Stimulated activated CD4-positive, alpha-beta T cell treated with anti-CD3 and anti-CD28 coated beads, Interleukin-12 subunit alpha, Interleukin-12 subunit beta, amount 100 ng/mL, for 4 hours (primary cell): ENCODE data around the gene SLC9A3.

ENCODE experiments used
- DNase-seq: peaks from one replicate; pipeline ENCODE4 v3.0.0-alpha.2; 2020

The SLC9A3 gene

DNA sequence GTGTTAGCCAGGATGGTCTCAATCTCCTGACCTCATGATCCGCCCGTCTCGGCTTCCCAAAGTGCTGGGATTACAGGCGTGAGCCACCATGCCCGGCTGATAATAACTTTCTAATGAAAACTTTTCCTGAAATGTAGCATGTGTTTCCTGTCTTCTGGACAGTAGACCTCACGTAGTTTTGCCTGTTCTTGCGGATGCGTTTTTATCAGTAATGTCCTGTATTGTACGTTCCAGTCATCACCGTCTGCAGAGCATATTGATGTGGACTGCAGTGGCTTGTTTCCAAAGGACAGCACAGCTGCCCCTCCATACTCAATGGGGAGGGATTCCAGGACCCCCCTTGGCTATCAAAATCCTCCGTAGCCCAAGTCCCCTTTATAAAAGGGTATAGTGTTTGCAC lies 68.4 kb downstream of the SLC9A3 start:
- no peak for DNase-seq

DNA sequence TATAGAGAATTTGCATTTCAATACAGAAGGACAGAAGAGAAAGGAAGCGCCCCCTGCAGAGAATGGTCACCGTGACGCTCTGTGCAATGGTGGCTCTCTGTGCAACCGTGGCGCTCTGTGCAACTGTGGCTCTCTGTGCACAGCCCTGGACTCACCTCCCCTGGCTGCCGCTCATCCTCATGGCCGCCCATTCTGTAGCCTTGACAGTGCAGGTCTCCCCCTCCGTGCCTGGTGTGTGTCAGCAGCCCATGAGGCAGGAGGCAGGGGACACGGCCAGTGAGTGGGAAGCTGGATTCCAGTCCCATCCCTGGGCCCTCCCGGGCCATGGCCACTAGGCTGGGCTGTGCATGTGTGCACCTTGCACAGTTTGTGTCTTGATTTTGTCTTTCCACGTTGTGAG lies 69.3 kb downstream of the SLC9A3 start:
- DNase-seq: no peak

DNA sequence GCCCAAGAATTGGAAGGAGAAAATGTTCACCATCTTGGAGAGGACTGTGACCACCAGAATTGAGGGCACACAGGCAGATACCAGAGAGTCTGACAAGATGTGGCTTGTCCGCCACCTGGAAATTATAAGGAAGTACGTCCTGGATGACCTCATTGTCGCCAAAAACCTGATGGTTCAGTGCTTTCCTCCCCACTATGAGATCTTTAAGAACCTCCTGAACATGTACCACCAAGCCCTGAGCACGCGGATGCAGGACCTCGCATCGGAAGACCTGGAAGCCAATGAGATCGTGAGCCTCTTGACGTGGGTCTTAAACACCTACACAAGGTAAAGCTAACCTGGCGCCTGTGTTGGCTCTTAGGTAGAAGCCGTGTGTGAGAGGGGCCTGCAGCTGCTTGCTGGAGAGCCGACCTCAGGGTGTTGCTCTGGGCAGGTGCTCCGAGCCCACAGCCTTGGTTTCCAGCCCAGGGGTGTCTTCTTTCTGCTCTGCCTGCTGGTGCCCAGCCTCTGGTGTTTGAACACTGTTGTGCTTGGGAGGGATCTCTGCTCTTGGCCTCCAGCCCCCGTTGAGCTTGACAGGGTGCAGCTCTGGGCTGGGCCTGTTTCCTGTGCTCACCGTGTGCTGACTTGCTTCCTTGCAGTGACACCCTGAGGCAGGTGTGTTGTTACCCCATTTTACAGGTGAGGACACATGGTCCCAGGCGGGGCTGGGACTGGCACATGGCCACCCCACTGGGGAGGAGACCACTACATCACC lies 70.3 kb downstream of the SLC9A3 start:
- no peak for DNase-seq

DNA sequence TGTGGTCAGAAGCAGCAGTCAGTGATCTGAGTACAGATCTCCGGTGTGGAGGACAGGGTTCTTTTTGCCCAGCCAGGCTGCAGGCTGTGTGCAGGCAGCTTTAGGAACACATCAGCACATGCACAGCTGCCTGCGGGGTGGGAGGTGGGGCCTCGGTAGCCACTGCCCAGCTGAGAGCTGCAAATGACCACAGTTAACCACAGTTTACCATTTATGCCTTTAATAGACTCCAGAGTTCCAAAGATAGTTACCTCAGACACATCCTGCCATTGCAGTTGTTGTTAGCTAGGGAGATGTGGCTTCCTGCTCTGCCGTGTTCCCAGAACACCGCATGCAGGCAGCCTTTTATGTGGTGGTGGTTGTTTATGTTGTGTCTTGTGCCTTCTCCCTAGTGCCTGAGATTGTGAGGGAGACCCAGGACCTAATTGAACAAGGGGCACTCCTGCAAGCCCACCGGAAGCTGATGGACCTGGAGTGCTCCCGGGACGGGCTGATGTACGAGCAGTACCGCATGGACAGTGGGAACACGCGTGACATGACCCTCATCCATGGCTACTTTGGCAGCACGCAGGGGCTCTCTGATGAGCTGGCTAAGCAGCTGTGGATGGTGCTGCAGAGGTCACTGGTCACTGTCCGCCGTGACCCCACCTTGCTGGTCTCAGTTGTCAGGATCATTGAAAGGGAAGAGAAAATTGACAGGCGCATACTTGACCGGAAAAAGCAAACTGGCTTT lies 71.1 kb downstream of the SLC9A3 start:
- no peak for DNase-seq

DNA sequence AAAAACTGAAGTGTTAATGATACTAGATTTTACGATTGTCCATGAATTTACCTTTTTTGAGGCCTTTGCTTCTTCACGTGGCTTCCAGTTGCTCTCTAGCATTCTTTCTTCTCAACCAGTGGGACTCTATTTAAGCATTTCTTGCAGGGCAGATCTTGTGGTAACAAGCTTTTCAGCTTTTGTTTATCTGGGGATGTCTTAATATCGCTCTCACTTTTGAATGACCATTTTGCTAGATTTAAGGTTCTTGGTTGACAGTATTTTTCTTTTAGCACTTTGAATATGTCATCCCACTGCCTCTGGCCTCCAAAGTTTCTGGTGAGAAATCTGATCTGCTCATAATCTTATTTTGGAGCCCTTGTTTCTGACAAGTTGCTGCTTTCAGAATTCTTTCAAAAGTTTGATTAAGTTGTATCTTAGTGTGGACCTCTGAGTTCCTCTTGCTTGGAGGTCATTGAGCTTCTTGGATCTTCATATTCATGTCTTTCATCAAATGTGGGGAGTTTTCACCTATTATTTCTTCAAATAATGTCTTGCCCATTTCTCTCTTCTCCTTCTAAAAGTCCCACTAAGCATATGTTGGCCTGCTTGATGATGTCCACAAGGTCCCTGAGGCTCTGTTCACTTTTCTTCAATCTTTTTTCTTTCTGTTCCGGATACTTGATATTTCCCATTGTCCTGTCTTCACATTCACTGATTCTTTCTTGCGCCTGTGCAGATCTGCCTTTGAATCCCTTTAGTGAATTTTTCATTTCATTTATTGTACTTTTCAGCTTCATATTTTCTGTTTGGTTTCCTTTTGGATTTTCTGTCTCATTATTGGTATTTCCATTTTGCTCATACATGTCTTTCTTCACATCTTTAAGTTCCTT lies 72.4 kb downstream of the SLC9A3 start:
- no peak for DNase-seq

DNA sequence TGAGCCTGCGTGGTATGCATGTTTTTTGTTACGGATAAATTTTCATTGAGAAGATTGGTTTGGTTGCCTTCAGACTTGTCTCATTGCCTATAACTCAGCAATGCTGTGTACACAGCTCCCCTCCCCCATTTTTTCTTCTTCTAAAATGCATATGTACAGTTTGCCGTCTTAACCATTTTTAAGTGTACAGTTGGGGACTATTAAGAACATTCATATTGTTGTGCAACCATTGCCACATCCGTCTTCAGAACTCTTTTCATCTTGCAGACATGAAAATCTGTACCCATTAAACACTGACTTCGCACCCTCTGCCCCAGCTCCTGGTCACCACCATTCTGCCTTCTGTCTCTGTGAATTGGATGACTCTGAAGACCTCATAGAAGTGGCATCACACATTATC lies 75.1 kb downstream of the SLC9A3 start:
- DNase-seq: no peak

DNA sequence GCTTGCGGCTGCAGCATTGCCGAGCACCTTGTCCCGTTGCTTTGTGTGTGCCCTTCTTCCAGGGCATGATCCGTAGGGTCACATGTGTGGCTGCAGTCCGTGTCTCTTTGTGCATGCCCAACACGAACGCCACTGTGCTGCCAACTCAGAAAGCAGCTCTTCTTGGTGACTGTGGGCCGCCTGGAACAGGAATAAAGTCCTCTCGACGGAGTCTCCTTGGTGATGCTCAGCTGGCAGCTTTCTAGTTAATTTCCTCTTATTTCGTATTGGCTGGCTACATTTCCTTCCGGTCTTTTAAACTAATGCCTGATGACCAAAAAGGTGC lies 75.5 kb downstream of the SLC9A3 start:
- DNase-seq: no peak

DNA sequence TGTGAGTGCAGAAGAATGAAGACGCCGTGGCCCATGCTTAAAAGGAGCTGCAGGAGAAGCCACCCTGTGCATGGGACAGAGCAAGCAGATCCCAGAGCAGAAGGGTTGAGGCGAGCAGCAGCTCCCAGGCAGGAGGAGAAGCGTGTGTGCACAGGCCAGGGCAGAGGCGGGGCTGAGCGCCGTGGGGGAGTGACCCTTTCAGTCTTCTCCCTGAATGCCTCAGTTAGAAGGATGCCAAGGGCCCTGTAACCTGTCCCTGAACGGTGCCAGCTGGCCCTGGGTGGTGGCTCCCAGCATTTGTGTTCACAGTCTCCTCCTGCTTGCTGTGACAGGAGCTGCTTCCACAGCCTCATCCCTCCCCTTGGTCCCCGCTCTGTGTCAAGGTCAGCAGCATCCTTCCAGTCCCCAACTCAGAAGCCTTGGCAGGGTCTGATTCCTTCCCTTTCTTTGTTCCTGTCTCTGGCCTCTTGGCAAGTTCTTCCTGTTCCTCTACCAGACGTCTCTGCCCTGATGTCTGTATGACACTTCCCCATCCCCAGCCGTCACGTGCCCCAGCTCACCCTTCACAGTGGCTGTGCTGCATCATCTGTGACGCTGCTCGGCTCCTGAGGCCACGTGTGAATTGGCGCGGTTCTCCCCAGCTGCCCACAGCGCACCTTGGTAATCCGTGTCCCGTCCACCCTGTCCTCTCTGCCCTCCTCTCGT lies 76.0 kb downstream of the SLC9A3 start:
- DNase-seq: no peak

DNA sequence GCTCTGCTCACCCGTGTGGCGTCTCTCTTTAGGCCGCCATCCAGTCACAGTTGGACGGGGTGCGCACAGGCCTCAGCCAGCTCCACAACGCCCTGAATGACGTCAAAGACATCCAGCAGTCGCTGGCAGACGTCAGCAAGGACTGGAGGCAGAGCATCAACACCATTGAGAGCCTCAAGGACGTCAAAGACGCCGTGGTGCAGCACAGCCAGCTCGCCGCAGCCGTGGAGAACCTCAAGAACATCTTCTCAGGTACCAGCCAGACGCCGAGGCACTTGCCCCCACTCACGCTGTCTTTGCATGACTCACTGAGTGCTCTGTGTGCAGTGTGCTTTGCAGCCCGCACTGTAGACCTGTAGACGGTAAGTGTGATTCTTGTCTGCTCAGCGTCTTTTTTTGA lies 76.7 kb downstream of the SLC9A3 start:
- no peak for DNase-seq

DNA sequence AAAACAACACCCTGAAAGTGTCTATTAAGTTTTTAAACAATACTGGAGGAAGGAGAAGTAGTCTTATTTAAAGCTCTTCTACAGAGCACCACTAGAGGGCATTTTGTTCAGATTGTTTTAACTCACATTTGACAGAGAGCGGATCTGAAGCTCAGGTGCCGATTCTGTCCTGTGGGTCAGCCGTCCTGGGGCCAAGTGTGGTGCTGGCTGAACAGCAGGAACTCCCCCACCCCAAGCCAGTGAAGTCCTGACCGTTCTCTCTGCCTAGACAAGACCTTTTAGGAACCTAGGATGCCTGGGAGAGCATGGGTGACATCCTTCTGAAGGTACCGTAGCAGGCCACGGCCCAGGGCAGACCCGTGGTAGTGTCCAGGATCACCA lies 77.4 kb downstream of the SLC9A3 start:
- DNase-seq: no peak

DNA sequence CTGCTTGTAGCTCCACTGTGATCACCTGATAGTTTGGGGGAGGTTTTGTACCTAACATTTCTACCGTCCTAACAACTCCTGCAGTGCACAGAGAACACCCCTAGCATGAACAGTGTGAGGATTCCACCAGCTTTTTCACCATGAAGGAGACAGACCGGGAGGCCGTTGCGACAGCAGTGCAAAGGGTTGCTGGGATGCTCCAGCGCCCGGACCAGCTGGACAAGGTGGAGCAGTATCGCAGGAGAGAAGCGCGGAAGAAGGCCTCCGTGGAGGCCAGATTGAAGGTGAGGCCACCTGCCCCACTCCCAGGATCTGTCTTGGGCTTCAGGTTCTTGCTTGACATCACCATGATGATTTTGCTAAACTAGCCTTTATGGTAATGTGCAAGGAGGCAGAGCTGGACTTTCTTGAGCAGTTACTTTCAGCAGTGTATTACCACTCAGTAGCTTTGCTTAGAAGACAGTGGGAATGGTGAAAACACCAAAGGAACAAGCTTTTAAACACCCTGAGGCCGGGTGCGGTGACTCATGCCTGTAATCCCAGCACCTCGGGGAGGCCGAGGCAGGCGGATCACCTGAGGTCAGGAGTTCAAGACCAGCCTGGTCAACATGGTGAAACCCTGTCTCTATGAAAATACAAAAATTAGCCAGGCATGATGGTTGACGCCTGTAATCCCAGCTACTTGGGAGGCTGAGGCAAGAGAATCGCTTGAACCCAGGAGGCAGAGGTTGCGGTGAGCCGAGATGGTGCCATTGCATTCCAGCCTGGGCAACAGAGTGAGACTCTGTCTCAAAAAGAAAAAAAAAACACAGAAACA lies 78.0 kb downstream of the SLC9A3 start:
- no peak for DNase-seq

DNA sequence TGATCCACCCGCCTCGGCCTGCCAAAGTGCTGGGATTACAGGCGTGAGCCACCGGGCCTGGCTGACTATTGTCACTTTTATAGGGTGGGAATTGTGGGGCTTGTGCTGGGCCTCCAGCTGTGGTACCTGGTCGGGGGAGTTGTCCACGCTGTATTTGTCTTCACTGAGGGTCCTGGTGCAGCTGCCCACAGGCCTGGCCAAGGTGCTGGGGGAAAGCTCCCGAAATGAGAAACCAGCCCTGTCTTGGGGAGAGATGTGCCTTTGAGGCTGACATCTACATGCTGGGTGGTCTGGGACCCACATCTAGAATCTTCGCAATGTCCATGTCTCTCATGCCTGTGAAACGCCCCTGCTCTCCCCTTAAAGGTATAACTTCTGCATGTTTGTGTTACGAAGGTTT lies 78.7 kb downstream of the SLC9A3 start:
- no peak for DNase-seq

DNA sequence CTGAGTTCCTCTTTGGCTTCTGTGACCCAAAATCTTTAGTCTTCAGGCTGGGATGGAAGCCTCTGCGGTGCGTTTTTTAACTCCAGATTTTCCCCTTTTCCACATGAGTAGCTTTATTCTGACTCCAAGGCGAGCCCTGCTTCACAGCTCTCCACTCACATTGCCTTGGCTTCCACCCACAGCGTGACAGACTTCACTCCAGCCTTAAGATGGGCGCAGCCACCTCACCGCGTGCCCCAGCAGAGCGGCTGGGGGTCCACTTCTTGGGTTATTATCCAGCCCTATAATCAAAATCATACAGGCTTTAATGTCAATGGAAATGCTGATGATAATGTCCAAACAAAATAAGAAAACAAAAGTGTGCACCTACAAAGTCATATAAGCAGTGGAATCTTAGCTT lies 80.0 kb downstream of the SLC9A3 start:
- DNase-seq: no peak

DNA sequence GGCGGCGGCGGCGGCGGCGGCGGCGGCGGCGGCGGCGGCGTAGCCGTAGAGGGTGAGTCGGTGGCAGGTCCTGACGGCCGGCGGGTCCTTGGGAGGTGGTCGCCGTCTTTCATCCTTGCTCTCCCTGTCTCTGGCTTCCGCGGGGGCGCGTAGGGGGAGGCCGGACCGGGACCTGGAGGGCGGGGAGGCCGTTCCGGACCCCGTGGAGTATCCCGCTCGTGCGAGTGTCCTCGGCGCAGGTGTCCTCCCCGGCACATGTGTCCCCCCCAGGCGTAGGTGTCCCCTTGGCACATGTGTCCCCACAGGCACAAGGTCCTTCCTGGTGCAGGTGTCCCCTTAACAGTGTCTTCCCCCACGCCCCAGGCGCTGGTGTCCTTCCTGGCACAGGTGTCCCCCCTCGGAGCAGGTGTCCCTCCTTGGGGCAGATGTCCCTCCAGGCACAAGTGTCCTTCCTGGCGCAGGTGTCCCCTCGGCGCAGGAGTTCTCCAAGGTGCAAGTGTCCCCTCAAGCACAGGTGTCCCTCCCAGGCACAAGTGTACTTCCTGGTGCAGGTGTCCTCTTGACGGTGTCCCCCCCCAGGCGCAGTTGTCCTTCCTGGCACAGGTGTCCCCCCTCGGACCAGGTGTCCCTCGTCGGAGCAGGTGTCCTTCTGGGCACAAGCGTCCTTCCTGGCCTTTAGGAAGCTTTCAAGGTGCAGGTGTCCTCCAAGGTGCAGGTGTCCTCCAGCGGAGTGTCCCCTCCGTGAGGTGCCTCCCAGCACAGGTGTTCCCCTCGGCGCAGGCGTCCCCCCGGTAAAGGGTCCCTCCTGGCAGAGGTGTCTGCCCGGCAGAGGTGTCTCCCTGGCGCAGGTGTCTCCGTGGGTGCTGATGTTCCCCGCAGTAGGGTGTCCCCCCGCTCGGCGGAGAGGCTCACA lies 80.8 kb downstream of the SLC9A3 start:
- no peak for DNase-seq

DNA sequence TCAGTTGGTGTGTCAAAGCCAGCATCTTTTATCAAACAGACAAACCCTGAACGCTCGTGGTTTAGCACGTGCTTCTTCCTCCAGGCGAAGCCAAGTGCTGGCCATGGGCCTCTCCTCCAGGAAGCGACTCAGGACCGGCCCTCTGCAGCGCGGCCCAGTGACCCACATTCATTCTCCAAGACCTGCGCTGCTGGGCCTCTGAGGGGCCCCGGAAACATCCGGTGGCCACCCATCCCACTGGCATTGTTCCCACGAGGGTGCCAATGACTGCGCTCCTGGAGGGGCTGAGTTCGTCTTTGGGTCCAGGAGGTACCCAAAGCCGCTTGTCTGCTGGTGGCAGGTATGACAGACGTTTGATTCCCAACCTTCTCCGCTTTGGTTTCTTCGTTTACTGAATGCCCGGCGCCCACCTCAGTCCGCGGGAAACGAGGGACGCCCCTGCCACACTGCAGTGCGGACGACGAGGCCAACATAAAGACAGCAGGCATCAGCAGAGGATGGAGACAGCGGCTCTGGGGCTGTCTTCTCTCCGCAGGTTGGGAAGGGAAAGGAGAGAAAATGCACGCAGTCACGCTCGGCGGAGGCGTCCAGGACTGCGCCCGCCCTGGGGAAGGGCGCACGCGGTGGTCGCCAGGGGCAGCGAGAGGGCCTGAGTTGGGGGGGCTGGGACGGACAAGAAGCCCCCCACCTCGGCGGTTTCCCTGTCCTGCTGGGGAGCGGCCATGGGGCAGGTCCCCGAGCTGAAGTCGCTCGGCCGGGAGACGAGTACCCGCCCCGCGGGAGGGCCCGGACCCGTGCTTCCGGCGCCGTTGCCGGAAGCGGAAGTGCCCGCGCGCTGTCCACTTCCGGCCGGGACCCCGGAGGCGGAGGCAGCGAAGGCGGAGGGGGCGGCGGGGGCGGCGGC lies 81.7 kb downstream of the SLC9A3 start, which contains the start of gene EXOC3:
EXOC3 (plus strand) TSS at position 842 of the 904 bp plus-strand sequence. CDS start 3,030 bp downstream, outside the sequence.
- DNase-seq: peak; percentile 76

DNA sequence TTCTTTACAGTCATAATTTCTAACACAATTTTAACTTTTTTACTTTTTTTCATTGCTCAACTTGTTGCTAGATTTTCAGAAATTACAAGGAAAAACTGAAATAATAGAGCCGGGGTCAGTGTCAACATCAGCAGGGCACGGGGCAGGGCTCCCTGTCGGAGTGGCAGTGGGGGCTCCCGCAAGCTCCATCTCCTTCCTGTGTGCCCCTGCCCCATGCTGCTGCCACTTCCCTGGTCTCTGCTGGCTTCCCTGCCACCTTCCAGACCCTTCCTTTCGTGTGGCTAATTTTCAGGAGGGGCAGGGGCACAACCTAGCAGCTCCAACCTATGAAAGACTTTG lies 82.3 kb downstream of the SLC9A3 start:
- no peak for DNase-seq

DNA sequence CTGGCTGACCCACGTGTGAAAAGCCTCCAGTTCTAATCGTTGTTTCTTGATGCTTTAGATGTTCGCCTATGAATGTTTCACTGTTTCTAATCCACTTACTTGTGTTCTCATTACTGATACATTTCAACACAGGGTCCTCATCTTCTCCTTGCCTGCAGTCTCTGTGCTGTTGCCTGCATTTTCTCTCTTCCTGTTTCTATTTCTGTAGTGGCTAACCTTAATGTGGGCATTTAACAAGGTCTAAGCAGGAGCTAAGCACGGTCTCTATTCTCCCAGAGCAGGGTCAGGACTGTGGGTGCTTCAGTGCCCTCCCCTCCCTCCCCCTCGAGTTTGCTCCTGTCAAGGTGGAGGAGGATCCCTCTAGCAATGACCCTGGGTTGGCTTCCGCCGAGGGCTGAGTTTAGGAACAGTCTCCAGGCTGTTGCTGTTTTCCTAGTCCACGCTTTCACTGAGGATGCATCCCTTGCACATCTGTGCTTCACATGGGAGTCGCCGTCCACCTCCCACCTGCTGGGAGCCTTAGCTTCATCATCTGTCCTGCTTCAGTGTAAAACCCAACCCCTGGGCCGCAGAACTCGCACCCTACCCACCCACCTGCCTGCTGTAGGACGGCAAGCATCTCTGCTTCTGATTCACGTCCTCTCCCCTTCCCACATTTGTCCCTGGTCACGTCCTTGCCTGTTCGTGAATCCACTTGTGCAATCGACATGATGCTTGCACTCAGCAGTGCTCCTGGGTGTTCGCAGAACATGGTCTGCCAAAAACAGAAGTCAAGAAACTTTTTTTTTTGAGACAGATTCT lies 83.6 kb downstream of the SLC9A3 start:
- no peak for DNase-seq

DNA sequence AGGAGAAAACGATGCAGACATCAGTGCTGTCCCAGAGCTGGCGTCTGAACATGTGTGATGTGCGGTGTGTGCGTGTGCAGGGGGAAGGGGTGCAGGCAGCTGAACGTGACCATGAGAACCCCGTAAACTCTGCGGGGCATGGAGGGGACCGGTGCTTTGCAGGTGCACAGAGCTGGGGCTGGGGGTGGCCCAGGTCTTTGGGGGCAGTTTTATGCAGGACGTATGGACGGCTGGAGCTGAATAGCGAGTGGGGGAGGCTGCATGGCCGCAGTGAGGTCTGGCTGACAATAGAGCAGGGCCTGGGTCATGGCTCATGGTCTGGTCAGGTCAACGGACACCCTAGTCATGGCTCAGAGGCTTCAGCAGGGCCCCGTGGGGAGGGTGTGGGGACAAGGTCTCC lies 84.6 kb downstream of the SLC9A3 start:
- no peak for DNase-seq

DNA sequence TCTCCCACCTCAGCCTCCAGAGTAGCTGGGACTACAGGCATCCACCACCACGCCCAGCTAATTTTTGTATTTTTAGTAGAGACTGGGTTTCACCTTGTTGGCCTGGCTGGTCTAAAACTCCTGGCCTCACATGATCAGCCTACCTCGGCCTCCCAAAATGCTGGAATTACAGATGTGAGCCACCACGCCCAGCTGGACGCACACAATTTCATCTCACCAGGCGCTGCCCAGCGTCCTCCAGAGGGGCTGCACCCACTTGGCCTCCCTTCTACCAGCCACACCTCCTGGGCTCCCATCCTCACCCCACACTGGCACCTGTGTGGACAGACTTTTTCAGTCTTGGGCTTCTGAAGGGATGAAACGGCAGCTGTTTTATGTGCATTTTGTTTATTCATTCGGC lies 85.1 kb downstream of the SLC9A3 start:
- DNase-seq: no peak
